Measurements from ENCODE around the gene TM4SF20. TPM values are rescaled to one million over a fixed set of nuclear protein-coding genes. Genes with fewer than 3 reads are reported as not detected.

The TM4SF20 gene
- polyA plus RNA-seq, 5 donors: 0.08 to 0.14 (median 0.09) TPM; not detected in 2

GRCh38 chr2:227320305-227321094 lies 58.6 kb downstream of the TM4SF20 start:
- DNase-seq: no peak

- no peak for DNase-seq
Observed at GRCh38 chr2:227317834-227318233, 61.3 kb downstream of the TM4SF20 start.

GRCh38 chr2:227313310-227313709 lies 65.8 kb downstream of the TM4SF20 start:
- DNase-seq: no peak

GRCh38 chr2:227312579-227312978 lies 66.5 kb downstream of the TM4SF20 start:
- DNase-seq: no peak

Other genes starting within 250 kb of the TM4SF20 start
- 1 to 10 TPM; 5.2 to 9.5 (median 8.9) TPM for gene COL4A4, start 215.1 kb downstream of the TM4SF20 start, polyA plus RNA-seq (ENCODE audit: insufficient read depth in 1 of 5, insufficient read length in 5 of 5, low replicate concordance in 1 of 5)
- 10 to 100 TPM in 2 of 5 donors, 1 to 10 TPM in 3; 4.0 to 12.2 (median 10.0) TPM for gene COL4A3, start 214.7 kb downstream of the TM4SF20 start, polyA plus RNA-seq (ENCODE audit: insufficient read depth in 1 of 5, insufficient read length in 5 of 5, low replicate concordance in 1 of 5)
- 100 to 1,000 TPM in 4 of 5 donors, 10 to 100 TPM in 1; 88.2 to 133 (median 118) TPM for gene MFF, start 54.1 kb downstream of the TM4SF20 start, polyA plus RNA-seq (ENCODE audit: insufficient read depth in 1 of 5, insufficient read length in 5 of 5, low replicate concordance in 1 of 5)
- not detected for gene SCYGR1, start 8.6 kb upstream of the TM4SF20 start, polyA plus RNA-seq (ENCODE audit: insufficient read depth in 1 of 5, insufficient read length in 5 of 5, low replicate concordance in 1 of 5)
- gene AGFG1, start 92.8 kb upstream of the TM4SF20 start, polyA plus RNA-seq (ENCODE audit: insufficient read depth in 1 of 5, insufficient read length in 5 of 5, low replicate concordance in 1 of 5): 10 to 100 TPM; 48.7 to 64.0 (median 62.0) TPM
- gene SCYGR2, start 219.6 kb upstream of the TM4SF20 start, polyA plus RNA-seq (ENCODE audit: insufficient read depth in 1 of 5, insufficient read length in 5 of 5, low replicate concordance in 1 of 5): not detected
- gene SCYGR3, start 235.5 kb upstream of the TM4SF20 start, polyA plus RNA-seq (ENCODE audit: insufficient read depth in 1 of 5, insufficient read length in 5 of 5, low replicate concordance in 1 of 5): not detected
- gene SCYGR4, start 238.2 kb upstream of the TM4SF20 start, polyA plus RNA-seq (ENCODE audit: insufficient read depth in 1 of 5, insufficient read length in 5 of 5, low replicate concordance in 1 of 5): under 1 TPM in 4 of 5 donors, not detected in 1; 0.10 to 0.22 (median 0.13) TPM